Mesendoderm (in vitro differentiated cells): Measurements from ENCODE around the gene TMEM198.

Experiments used
- DNase-seq: peaks from one replicate; pipeline ENCODE4 v3.0.0; 2013
- H2AK5ac ChIP-seq: 2 replicates; pipeline ENCODE4 v1.6.1; 2013; ENCODE audit warnings: low read length, inconsistent platforms
- H2BK120ac ChIP-seq: 2 replicates; pipeline ENCODE4 v1.6.1; 2013; ENCODE audit warnings: low read depth, mild to moderate bottlenecking, low read length, moderate library complexity, mixed read lengths
- H2BK15ac ChIP-seq: replicated peaks from 2 replicates; pipeline ENCODE4 v1.6.1; 2013; ENCODE audit warnings: low read depth, mild to moderate bottlenecking, moderate library complexity
- H2BK5ac ChIP-seq: 2 replicates; pipeline ENCODE4 v1.6.1; 2013; ENCODE audit warnings: low read length, inconsistent platforms
- H3K18ac ChIP-seq: 2 replicates; pipeline ENCODE4 v1.6.1; 2013; ENCODE audit warnings: mild to moderate bottlenecking, low read length, mixed read lengths
- H3K23ac ChIP-seq: one replicate; pipeline ENCODE4 v1.6.1; 2013; ENCODE audit warnings: low read length
- H3K27ac ChIP-seq: 2 replicates; pipeline ENCODE4 v1.5.1; 2013; ENCODE audit warnings: low read depth, mild to moderate bottlenecking, inconsistent platforms, low read length, moderate library complexity
- H3K27me3 ChIP-seq: 2 replicates; pipeline ENCODE4 v1.6.1; 2013; ENCODE audit warnings: low read length, control low read depth, mild to moderate bottlenecking, inconsistent platforms; ENCODE audit not compliant: insufficient read depth, poor library complexity
- H3K36me3 ChIP-seq: 2 replicates; pipeline ENCODE4 v1.6.1; 2013; ENCODE audit warnings: low read length, inconsistent platforms; ENCODE audit not compliant: control insufficient read depth, insufficient read depth
- H3K4ac ChIP-seq: one replicate; pipeline ENCODE4 v1.6.1; 2013; ENCODE audit warnings: low read depth, mild to moderate bottlenecking, low read length, moderate library complexity
- H3K4me1 ChIP-seq: 2 replicates; pipeline ENCODE4 v1.6.1; 2013; ENCODE audit warnings: low read depth, low read length, inconsistent platforms; ENCODE audit not compliant: control insufficient read depth
- H3K4me2 ChIP-seq: 2 replicates; pipeline ENCODE4 v1.6.1; 2013; ENCODE audit warnings: low read length
- H3K4me3 ChIP-seq: 2 replicates; pipeline ENCODE4 v1.5.1; 2013; ENCODE audit warnings: mild to moderate bottlenecking, low read length
- H3K56ac ChIP-seq: one replicate; pipeline ENCODE4 v1.6.1; 2013; ENCODE audit warnings: low read length
- H3K79me1 ChIP-seq: 2 replicates; pipeline ENCODE4 v1.6.1; 2013; ENCODE audit warnings: low read length, inconsistent platforms
- H3K79me2 ChIP-seq: 2 replicates; pipeline ENCODE4 v1.6.1; 2013; ENCODE audit warnings: mild to moderate bottlenecking, low read length; ENCODE audit not compliant: control insufficient read depth, insufficient read depth
- H3K9ac ChIP-seq: 2 replicates; pipeline ENCODE4 v1.6.1; 2013; ENCODE audit warnings: low read length, inconsistent platforms
- H4K5ac ChIP-seq: one replicate; pipeline ENCODE4 v1.6.1; 2013; ENCODE audit warnings: low read length
- H4K8ac ChIP-seq: one replicate; pipeline ENCODE4 v1.6.1; 2013; ENCODE audit warnings: low read depth, mild to moderate bottlenecking, control low read depth, low read length, moderate library complexity
- WGBS: extraction: QIAGEN DNeasy Blood & Tissue Kit; methylation state at CpG from one replicate; pipeline ENCODE4 v1.1.7; 2013; ENCODE audit warnings: low lambda C conversion rate, missing lambda C conversion rate; ENCODE audit not compliant: insufficient coverage; ENCODE audit errors: extremely low coverage; 5-methylcytosine and 5-hydroxymethylcytosine counted together

TMEM198 gene

DNA sequence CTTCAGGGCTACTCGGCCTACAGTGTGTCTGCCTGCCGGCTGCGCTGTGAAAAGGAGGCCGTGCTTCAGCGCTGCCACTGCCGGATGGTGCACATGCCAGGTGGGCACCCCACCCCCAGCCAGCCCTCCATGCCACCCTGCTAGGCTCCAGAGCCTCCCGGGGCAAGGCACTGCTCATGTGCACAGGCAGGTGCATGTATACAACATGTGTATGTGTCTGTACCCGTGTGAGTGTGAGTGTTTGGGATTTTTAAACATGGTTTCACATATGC, 11.5 kb upstream of the TMEM198 start:
- Histone ChIP-seq H2BK15ac (no peak overlapping the region), H2BK5ac (no peak overlapping the region), H2AK5ac (no peak overlapping the region), H3K4me3 (no peak overlapping the region), H3K79me2 (no peaks in the 10 kb centered on the region), H3K36me3 (no peaks in the 10 kb centered on the region), H3K27ac (no peak overlapping the region), H3K56ac (no peak overlapping the region), H3K4ac (no peak overlapping the region), H3K4me1 (no peaks in the 10 kb centered on the region), H3K4me2 (no peak overlapping the region), H3K9ac (no peak overlapping the region), H3K18ac (no peak overlapping the region), H3K79me1 (no peaks in the 10 kb centered on the region), H2BK120ac (no peak overlapping the region), H3K27me3 (no peaks in the 10 kb centered on the region), H4K8ac (no peak overlapping the region), H3K23ac (no peak overlapping the region), H4K5ac (no peak overlapping the region)
- no peak for DNase-seq
- no CpG with 5 or more reads among the region's 8 CpGs for WGBS

DNA sequence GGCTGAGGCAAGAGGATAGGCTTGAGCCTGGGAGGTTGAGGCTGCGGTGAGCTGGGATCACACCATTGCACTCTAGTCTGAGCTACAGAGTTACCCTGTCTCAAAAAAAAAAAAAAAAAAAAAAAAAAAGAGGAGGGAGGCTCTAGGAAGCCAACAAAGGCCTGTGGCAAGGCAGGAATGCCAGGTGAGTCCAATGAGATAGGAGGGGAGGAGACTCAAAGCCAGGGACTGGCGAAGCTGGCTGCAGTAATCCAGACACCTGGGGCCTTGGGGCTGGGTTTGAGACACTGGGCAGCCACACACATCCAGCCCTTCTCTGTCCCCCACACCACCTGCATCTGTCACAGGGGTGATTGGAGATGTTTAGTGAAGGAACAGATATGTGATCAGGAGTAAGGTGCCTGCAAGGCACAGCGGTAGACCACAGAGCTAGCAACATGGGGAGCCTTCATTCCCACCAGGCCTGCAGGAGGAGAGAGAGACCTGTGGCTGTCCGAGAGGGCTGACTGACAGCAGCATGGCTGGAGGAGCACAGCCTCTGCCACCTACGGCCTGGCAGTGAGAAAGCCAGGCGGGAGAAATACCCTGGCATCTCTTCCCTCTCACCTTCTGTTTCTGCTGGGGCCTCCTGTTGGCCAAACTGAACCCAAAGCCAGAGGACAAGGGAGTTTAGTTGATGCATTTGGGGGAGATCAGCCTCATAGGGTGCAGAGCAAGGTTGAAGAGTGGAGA, 9.7 kb upstream of the TMEM198 start:
- no CpG with 5 or more reads among the region's 6 CpGs for WGBS
- no peak for DNase-seq
- Histone ChIP-seq H3K27me3 (no peaks in the 10 kb centered on the region), H2BK5ac (no peak overlapping the region), H3K79me2 (no peaks in the 10 kb centered on the region), H3K27ac (no peak overlapping the region), H3K4me3 (no peak overlapping the region), H3K56ac (no peak overlapping the region), H3K79me1 (no peaks in the 10 kb centered on the region), H3K18ac (no peak overlapping the region), H3K4ac (no peak overlapping the region), H3K36me3 (no peaks in the 10 kb centered on the region), H2BK120ac (no peak overlapping the region), H3K4me2 (no peak overlapping the region), H3K9ac (no peak overlapping the region), H3K4me1 (peaks cover 2% of the 10 kb centered on the region), H4K8ac (no peak overlapping the region), H3K23ac (no peak overlapping the region), H2BK15ac (no peak overlapping the region), H2AK5ac (no peak overlapping the region), H4K5ac (no peak overlapping the region)

DNA sequence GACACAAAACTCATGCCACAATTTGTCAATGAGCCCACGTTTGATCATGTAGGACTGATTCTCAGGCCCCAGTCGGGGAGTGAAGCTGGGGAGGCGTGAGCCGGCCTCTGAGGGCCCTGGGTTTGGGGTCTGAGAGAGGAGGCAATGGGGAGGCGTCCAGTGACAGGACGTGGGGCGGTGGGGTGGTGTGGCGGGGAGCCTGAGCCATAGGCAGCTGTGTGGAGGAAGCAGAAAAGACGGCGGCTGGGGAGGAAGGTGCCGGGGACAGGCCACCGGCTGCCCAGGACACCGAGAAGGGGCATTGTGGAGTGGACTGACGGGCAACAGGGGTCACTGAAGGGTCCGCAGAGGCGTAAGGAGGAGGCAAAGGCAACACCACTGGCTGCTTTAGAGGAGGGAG, 7.4 kb upstream of the TMEM198 start:
- peaks cover 2% of the 10 kb centered on the region for H3K4me1 ChIP-seq
- H3K79me2 ChIP-seq, result no peaks in the 10 kb centered on the region
- no peak overlapping the region for H3K23ac ChIP-seq
- H2BK5ac ChIP-seq, result no peak overlapping the region
- H3K4me2 ChIP-seq, result no peak overlapping the region
- no peaks in the 10 kb centered on the region for H3K27me3 ChIP-seq
- H4K8ac ChIP-seq, result no peak overlapping the region
- no peak overlapping the region for H2BK120ac ChIP-seq
- H3K56ac ChIP-seq, result no peak overlapping the region
- H3K4me3 ChIP-seq, result no peak overlapping the region
- H3K36me3 ChIP-seq, result peaks cover 7% of the 10 kb centered on the region
- H3K4ac ChIP-seq, result no peak overlapping the region
- no peak overlapping the region for H2BK15ac ChIP-seq
- no peak overlapping the region for H4K5ac ChIP-seq
- H2AK5ac ChIP-seq, result no peak overlapping the region
- no peaks in the 10 kb centered on the region for H3K79me1 ChIP-seq
- H3K9ac ChIP-seq, result no peak overlapping the region
- H3K18ac ChIP-seq, result no peak overlapping the region
- DNase-seq, result no peak
- no CpG with 5 or more reads among the region's 16 CpGs for WGBS
- H3K27ac ChIP-seq, result no peak overlapping the region

DNA sequence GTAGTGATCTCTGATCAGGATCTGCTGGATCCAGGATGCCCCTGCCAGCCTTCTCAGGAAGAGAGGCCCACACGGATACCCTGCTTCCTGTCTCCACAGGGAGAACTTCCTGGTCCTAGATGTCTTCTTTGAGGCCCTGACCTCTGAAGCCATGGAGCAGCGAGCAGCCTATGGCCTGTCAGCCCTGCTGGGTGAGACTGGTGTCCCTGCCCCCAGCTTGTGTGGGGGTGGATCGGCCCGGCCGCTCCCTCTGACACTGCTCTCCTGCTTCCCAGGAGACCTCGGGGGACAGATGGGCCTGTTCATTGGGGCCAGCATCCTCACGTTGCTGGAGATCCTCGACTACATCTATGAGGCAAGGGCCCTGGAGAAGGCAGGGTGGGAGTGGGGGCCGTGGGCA, 6.9 kb upstream of the TMEM198 start:
- no peaks in the 10 kb centered on the region for H3K27me3 ChIP-seq

DNA sequence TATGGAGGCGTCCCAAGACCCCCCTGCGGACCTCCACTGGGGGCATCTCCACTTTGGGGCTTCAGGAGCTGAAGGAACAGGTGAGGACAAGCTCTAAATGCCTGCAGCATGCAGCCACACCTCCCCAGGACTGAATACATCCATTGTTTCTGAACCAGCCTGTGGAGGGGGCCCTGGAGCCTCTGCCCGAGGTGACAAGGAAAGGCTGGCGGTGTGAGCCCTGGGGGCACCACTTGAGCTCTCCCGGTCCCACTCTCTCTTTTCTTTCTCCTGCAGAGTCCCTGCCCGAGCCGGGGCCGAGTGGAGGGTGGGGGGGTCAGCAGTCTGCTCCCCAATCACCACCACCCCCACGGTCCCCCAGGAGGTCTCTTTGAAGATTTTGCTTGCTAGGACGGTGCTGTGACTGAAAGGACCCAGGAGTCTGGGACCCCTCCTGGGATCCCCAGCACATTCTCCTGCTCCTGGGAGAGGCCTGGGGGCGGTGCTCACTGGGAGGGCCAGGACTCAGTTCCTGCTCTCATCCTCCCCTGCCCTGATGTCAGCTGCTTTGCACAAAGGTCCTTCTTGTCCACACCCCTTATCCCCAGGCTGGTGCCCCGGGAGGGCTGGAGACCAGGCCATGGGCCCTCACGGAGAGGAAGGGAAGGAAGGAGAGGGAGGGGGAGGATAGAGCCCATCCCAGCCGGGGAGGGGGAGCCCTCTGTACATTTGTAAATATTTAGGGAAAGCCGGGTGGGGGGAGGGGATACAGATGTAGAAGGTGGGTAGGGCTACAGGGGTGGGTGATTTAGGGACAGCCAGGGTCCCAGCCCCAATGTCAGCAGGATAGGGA, 6.0 kb upstream of the TMEM198 start:
- Histone ChIP-seq H3K9ac (no peak overlapping the region), H3K79me1 (peaks cover 4% of the 10 kb centered on the region), H3K56ac (peak overlapping the region; percentile 25), H3K4me1 (peaks cover 6% of the 10 kb centered on the region), H2BK5ac (no peak overlapping the region), H3K18ac (no peak overlapping the region), H3K23ac (no peak overlapping the region), H3K4me3 (no peak overlapping the region), H3K79me2 (no peaks in the 10 kb centered on the region), H2BK120ac (no peak overlapping the region), H3K27me3 (no peaks in the 10 kb centered on the region), H2BK15ac (no peak overlapping the region), H3K27ac (no peak overlapping the region), H2AK5ac (no peak overlapping the region), H3K4ac (no peak overlapping the region), H4K8ac (no peak overlapping the region), H3K36me3 (peaks cover 7% of the 10 kb centered on the region), H3K4me2 (no peak overlapping the region), H4K5ac (no peak overlapping the region)
- WGBS, result no CpG with 5 or more reads among the region's 15 CpGs
- DNase-seq, result peak; percentile 70

More for the DNA sequence above, 6.9 kb upstream of the TMEM198 start:
- no peak overlapping the region for H3K4ac ChIP-seq
- no peak overlapping the region for H3K23ac ChIP-seq
- H4K8ac ChIP-seq, result no peak overlapping the region
- H3K9ac ChIP-seq, result no peak overlapping the region
- WGBS, result no CpG with 5 or more reads among the region's 9 CpGs
- H3K36me3 ChIP-seq, result peaks cover 7% of the 10 kb centered on the region
- H3K18ac ChIP-seq, result no peak overlapping the region
- no peak overlapping the region for H2BK15ac ChIP-seq
- H4K5ac ChIP-seq, result no peak overlapping the region
- no peak overlapping the region for H3K4me3 ChIP-seq
- no peak for DNase-seq
- H3K79me2 ChIP-seq, result no peaks in the 10 kb centered on the region
- H2BK120ac ChIP-seq, result no peak overlapping the region
- H3K27ac ChIP-seq, result no peak overlapping the region
- peaks cover 3% of the 10 kb centered on the region for H3K4me1 ChIP-seq
- H3K79me1 ChIP-seq, result no peaks in the 10 kb centered on the region
- no peak overlapping the region for H3K4me2 ChIP-seq
- H2AK5ac ChIP-seq, result no peak overlapping the region
- no peak overlapping the region for H2BK5ac ChIP-seq
- H3K56ac ChIP-seq, result no peak overlapping the region
